Measurements from ENCODE around the gene KCNQ4. TPM values are rescaled to one million over a fixed set of nuclear protein-coding genes. Genes with fewer than 3 reads are reported as not detected.

Gene KCNQ4
- total and polyA plus RNA-seq, 2 of the 8 experiments (the other 6 are each of a cell fraction or from before 2014, with no cell fraction given), result 2.2 to 3.9 TPM

GRCh38 chr1:40797668-40798010 lies 14.1 kb downstream of the KCNQ4 start (continued):
- TF ChIP-seq RNF2 (IDR thresholded peaks at IDR 0.05; ENCODE audit: borderline replicate concordance, low read depth, low read length, missing control alignments, poor library complexity, severe bottlenecking), result no peak
- no peak for TF ChIP-seq SP1 (IDR thresholded peaks at IDR 0.05; ENCODE audit: low read depth, low read length)
- no peak for TF ChIP-seq SRF (IDR thresholded peaks at IDR 0.05; ENCODE audit: low read depth, low read length)
- no peak for TF ChIP-seq SP2 (IDR thresholded peaks at IDR 0.05; ENCODE audit: low read length)
- TF ChIP-seq SUZ12 (IDR thresholded peaks at IDR 0.05; ENCODE audit: low read length), result no peak
- no peak for TF ChIP-seq SIRT6 (IDR thresholded peaks at IDR 0.05; ENCODE audit: low read length)
- TF ChIP-seq YY1 (IDR thresholded peaks at IDR 0.05; ENCODE audit: low read depth, low read length), result no peak
- no peak for TF ChIP-seq CEBPB (IDR thresholded peaks at IDR 0.05; ENCODE audit: low read depth, low read length)
